Stimulated activated CD4-positive, alpha-beta T cell treated with anti-CD3 and anti-CD28 coated beads, Interleukin-2, amount 100 ng/mL, for 4 hours (primary cell): ENCODE data around the gene FANCC.
"Not testable (repeated sequence)": the region's sequence is repeated elsewhere in the genome, so short reads cannot be mapped to it uniquely, and the experiment has no call there.

Source experiments
- DNase-seq: peaks from one replicate; pipeline ENCODE4 v3.0.0-alpha.2; 2020; ENCODE audit warnings: low read depth

FANCC gene

DNA sequence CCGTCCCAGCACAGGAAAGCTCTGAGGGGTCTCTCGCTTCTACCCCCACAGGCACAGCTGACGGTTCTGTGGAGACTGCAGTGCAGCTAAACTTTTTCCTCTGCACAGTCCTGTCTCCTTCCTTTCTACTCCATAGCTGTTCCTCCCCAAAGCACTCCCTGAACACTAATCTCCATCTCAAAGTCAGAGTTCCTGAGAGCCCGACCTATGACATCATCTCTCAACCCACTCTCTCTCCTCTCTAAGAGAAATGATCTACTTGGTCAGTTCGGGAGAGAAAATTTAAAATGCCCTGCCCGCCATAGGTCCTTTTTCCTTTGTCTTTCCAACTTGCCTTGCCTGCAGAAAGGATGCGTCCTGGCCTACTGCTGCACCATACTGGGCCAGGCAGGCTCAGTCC, 90.6 kb downstream of the FANCC start:
- no peak for DNase-seq

DNA sequence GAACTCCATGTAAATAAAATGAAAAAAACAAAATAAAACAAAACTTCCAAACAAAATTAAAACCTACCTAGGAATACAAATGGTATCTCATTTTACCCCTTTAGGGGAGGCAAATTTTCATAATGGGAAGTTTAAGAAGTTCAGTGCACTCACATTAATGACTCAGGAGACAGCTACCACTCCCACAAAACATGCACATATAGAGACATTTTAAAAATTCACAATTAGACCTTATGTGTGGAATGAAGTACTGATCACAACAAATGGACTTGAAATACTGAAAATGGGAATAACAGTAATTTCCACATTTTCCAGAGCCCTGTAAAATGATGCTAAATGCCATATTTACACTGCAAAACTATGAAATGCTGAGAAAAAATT, 91.8 kb downstream of the FANCC start:
- DNase-seq: no peak

DNA sequence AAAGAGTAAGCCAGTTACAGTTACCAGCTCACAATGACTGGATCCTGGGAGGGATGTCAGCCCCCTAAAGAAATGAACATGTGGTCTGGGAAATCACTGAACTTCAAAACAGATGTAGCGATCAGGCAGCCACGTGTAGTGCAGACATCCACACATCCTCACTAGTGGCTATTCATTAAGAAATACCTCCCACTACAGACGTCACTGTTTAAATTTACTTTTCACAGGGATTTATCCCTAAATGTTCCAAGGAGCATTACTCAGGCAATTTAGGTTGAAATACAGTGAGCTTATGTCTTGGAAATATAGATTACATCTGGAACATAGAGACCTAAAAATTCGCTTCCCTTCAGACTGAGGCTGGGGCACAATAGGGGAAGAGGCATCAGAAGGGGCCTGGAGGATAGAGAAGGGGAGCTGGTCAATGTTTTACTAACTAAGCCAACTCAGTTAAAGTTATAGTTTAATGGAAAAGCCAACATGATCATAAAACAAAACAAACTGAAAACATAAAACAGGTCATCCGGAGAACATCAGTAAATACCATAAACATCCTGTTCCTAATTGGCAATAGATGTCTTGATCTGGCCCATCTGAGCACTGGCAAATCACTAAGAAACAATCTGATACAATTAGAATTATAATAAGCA, 92.3 kb downstream of the FANCC start:
- no peak for DNase-seq

DNA sequence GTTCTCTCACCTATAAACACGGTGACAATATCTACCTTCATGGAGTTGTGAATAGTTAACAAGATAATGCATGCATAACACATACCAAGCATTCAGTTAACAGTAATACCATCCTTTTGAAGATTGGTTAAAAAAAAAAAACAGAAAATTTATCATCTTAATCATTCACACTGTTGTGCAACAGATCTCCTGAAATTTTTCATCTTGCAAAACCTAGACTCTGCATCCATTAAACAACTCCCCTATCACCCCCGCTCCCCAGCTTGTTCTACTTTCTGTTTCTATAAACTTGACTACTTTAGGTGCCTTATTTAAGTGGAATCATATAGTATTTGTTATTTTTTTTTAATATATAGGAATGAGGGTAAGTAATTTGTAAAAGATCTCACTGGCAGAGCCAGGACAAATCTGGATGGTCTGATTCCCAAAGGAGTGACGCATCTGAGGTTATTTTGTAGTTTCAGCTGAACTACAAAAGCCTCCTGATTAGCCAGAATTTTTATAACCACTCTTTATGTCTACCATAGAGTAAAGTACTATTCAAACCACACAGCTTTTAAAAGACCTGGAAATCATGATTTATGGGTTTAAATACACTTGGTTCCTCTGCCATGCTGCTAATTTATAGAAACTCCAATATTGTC, 93.0 kb downstream of the FANCC start:
- DNase-seq: no peak

DNA sequence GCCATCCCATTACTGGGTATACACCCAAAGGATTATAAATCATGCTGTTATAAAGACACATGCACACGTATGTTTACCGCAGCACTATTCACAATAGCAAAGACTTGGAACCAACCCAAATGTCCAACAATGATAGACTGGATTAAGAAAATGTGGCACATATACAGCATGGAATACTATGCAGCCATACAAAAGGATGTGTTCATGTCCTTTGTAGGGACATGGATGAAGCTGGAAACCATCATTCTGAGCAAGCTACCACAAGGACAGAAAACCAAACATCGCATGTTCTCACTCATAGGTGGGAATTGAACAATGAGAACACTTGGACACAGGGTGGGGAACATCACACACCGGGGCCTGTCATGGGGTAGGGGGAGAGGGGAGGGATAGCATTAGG, 97.2 kb downstream of the FANCC start:
- DNase-seq: not testable (repeated sequence)

DNA sequence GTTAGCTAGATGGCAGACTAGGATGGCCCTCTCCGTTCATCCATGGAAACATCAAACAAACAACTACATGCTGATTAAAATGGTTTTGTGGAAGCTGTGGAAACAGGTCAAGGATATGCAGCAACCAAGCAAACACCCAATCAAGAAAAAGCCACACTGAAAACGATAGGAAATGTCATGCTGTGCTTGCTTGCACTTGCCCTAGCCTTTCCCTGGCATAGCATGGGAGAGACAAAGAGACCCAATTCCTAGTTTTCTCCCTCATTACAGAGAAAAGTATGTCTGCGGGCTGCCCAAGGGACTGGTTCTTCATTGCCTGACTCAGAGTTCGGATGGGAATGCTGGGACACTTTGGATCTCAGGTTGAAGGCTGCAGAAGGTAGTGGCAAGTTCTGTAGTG, 98.7 kb downstream of the FANCC start:
- DNase-seq: no peak

DNA sequence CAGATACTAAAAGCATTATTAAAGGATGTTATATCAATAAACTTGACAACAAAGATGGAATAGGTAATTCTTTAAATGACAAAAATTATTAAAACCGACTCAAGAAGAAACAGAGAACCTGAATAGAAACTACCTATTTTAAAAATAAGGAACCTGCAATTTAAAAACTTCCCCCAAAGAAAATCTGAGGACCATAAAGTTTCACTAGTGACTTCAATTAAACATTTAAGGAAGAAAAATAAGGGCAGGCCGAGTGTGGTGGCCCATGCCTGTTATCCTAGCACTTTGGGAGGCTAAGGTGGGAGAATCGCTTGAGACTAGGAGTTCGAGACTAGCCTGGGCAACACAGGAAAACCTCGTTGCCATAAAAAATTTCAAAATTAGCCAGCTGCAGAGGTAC, 99.6 kb downstream of the FANCC start:
- no peak for DNase-seq

DNA sequence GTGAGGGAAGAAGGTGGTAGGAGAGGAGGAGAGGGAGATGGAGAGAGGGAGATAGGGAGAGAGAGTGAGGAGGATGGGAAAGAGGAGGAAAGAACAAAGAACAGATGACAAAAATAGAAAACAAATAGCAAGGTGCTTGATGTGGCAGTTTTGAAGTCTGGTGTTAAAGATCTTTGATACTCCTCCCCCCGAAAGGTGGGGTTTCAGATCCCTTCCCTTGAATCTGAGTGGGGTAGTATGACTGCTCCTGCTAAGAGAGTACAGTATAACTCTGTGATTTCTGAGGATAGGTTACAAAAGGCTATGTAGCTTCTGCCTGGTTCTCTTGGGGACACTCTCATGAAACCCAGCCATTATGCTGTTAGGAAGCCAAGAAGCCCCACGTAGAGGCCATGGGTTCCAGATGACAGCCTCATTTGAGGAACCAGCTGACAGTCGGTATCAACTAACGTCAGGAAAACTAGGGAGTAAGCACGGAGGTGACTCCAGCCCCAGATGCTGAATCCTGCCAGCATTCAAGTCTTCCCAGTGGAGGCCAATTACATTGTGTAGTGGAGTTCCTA, 102.1 kb downstream of the FANCC start:
- DNase-seq: no peak

DNA sequence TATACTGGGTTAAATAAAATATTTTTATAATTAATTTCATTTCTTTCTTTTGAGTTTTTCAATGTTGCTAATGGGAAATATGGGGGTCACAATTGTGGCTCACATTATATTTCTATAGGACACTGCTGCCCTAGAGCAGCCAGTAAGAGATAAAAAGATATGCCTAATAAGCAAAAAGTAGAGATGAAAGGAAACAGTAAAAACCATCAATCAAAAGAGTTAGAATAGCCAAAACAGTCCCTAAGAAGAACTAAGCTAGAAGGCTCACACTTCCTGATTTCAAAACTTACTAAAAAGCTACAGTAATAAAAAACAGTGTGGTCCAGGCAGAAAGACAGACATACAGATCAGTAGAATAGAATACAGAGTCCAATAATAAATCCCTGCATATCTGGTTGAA, 104.4 kb downstream of the FANCC start:
- DNase-seq: no peak

DNA sequence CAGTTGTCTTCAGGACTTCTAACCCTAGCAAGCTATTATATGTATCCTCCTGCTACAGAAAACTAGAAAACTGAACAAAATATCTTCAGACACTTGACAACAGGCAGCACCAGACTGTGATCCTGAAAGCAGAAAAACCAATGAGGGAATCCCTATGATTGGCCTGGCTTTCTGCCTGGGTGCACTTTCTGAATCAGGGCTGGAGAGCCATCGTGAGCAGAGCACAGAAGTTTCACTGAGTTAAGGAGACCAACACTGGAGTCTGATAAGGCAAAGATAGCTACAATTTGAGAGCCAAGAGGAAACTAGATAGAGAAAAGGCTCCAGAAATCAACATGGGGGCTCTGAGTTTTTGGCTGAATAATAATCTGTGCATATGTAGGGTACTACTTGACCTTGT, 106.5 kb downstream of the FANCC start:
- no peak for DNase-seq

DNA sequence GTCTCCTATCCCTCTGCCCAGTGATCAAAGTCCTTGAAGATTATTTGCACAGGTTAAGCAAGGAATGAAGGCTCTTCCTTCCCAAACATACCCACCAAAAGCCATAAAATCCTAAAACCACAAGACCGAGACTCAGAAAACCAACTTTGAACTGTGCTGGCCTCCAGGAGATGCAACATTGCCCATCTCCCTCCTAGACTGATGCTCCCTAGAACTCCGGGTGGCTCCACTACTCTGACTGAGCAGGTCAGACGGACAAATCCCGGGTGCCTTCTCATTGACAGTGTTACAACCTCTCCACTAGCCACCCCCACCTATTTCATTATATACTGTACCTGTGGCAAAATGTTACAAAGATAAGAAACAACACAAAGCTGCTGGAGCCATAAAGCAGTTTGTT, 110.1 kb downstream of the FANCC start:
- no peak for DNase-seq

DNA sequence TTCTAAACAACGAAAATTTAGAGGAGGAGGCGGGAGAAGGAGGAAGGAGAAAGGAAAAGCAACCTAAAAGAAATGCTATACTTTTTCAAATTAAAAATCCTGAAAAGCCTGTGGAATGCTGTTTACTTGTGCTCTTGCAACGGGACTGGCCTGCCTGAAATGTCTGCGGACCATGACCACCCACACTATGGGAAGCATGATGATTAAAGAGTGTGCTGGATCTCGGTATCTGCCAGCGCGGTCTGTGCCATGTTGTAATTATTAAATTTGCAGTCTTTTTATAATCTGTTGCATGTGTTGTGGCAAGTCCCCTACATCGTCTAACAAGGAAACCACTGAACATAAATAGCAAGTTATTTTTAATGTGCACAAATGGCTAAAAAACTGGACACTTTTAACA, 111.4 kb downstream of the FANCC start:
- no peak for DNase-seq

DNA sequence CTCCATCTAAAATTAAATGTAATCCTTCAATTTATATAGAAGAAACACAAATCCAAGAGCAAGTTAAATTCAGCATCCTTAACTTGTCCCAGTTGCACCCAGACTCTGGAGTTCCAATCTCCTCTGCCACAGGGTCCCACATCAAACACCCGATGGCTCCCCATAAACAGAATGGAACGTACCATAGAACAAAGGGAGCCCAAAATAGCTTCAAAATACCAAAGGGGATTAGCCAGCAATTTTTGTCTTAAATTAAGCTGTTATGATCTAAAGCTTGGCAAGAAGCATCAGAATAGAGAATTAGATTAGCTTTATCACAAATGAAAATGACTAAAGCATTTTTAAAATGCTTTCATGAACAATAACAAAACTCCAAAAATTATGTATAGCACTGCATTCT, 112.8 kb downstream of the FANCC start:
- no peak for DNase-seq

DNA sequence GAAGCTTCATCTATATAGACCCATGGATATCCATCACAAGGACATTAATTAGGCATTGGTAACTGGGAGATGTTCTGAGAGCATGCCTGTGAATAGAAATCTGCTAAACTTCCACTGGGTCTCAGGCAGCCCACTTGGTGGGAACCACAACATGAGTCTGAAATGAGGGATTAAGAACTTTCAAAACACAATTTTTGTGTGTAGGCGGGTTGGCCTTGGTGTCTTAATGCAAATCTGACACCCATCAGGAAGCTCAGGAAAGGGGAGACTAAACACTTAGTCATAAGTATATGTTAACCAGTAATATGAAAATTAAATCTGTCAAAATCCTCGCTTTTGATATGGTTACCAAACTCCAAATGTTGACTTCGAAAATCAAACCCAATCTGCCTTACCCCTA, 113.2 kb downstream of the FANCC start:
- no peak for DNase-seq

DNA sequence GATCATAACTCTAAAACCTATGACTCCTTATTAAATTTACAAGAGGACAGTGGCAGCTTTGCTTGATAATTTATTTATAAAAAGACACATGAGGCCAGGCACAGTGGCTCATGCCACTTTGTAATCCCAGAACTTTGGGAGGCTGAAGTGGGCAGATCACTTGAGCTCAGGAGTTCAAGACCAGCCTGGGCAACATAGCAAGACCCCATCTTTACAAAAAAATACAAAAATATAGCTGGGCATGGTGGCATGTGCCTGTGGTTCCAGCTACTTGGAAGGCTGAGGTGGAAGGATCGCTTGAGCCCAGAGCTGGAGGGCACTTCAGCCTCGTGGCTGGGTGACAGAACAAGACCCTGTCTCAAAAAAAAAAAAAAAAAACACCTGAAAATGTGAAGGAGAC, 114.5 kb downstream of the FANCC start:
- not testable (repeated sequence) for DNase-seq

DNA sequence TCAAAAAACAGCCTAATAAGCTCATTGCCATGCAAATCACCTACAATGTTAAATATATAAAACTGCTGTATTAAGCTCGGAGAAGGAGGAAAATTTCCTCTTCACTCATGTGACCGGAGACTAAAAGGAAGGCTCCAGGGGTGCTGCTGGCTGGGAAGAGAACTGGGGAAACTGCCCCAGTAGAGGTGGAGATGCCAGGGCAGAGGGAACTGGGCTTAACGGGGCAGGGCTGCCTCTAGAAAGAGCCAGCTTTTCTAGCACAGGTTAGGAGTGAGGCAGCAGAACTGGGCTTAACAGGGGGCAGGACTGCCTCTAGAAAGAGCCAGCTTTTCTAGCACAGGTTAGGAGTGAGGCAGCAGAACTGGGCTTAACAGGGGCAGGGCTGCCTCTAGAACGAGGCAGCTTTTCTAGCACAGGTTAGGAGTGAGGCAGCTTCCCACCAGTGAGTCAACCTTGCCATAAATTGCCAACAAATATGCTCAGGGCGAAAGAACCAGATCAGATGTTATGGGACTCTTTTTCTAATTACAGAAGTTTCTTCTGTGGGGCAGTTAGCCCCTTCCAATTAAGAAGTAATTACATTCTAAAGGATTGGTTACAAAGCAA, 115.3 kb downstream of the FANCC start:
- DNase-seq: no peak

DNA sequence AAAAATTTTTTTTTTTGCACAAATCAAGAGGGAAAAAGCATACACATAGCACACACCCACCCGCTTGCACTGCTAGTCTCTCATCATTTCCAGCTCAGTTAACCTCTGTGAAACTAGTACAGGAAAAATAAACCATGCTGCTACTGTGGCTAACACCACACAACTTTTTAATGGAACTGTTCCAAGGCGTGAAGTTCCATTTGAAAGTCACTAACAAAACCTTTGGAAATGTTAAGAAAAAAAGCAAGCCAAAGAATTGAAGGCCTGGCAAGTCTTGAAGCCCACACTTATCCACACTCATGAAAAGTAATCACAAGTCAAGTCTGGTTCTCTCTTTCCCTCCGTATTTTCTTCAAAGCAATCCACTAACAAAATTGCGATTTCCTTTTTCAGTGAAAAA, 116.3 kb downstream of the FANCC start:
- DNase-seq: no peak

DNA sequence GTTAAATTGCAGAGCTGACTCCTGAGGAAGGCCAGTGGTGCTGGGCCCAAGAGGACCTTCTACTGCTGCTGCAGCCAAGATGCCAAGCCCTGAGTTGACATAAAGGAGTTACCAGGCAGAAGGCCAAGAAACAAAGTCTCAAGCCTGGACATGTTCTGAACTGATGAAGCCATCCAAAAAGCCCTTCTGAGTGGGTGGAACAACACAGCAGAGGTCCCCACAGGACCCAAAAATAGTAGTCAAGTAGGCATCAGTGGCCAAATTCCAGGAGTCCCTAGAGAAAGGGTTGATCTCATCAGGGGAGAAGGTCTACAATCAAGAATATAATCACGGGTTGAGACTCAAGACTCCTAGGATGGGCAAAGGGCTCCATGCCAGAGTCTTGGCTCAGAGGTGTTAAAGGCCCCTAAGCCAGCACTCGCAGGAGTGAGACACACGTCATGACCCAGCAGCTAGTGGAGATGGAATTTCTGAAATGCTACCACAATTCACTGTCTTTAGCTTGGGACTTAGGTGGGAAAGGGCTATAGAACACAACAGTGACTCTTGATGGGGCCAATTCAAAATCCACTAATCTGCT, 119.7 kb downstream of the FANCC start:
- no peak for DNase-seq

DNA sequence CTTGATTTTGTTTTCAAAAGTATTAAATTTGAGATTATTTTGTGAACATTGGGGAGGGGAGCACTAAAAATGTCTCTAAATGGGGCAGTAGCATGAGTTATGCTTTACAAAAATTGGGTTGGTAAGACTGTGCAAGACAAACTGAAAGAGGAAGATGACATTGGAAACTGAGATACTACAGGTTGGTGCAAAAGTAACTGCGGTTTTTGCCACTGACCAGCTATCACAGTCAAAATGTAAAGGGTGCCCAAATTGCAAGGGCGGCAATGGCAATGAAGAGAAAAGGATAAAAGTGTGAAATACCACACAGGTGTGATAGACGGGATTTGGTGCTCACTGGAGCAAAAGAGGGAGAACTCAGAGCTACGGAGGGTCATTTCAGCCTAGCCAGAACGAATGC, 124.0 kb downstream of the FANCC start:
- DNase-seq: no peak

DNA sequence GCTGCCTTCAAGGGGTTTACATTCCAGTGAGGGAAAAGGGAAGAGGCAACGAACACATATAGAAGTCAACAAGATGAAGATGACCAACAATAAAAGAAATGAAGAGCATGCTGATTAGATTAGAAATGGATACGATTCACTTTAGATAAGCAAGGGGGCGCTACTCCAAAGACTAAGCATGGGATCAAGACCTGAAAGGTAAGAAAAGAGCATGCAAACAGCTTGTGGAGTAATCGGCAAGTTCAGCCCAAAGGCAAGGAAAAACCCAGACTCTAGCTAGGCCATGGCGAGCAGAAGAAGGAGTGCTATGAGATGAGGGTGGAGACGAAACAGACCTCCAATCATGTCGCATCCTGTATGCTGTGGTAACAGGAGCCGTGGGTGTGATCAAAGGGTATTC, 124.4 kb downstream of the FANCC start:
- DNase-seq: no peak

DNA sequence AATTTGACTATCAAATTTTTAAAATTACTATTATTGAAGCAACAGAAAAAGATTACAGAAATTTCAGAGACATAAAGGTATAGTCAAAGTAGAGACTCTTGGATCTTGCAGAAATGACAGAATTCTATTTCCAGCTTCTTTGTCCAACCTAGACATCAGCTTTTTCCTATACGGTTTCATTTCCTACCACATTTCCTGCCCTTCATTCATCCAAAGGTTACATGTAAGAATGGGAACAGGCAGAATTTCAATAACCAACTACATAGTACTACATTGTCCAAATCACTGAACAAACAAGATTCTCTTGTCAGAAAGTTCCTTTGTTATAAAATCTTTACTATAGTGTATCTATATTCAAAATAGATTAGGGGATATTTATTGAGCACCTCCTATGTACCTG, 124.9 kb downstream of the FANCC start:
- no peak for DNase-seq

DNA sequence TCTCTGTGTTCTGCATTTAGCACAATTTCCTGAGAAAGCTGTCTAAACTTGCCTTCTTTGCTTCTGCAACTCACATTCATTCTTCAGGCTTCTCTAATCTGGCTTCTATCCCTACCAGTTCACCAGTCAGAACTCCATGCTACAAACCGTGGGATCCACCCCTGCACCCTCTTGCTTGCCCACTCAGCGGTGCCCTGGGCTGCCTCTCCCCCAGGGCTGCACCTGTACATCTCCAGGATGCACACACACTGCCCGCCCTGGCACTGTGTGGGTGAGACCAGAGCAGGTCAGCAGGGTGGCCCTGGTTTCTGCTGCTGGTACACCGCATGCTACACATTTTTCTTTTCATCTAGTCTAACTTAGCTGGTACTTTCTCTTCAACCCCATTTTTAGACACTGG, 127.1 kb downstream of the FANCC start:
- no peak for DNase-seq
